NCI-H510A treated with DMSO at 0.1 percent for 48 hours (cell line): ENCODE results near the gene OSER1.
"Not testable (repeated sequence)": the region's sequence is repeated elsewhere in the genome, so short reads cannot be mapped to it uniquely, and the experiment has no call there.

Experiments used
- DNase-seq: peaks from one replicate; lab custom pipeline; 2025; lab: John Stamatoyannopoulos, UW

The OSER1 gene

DNA sequence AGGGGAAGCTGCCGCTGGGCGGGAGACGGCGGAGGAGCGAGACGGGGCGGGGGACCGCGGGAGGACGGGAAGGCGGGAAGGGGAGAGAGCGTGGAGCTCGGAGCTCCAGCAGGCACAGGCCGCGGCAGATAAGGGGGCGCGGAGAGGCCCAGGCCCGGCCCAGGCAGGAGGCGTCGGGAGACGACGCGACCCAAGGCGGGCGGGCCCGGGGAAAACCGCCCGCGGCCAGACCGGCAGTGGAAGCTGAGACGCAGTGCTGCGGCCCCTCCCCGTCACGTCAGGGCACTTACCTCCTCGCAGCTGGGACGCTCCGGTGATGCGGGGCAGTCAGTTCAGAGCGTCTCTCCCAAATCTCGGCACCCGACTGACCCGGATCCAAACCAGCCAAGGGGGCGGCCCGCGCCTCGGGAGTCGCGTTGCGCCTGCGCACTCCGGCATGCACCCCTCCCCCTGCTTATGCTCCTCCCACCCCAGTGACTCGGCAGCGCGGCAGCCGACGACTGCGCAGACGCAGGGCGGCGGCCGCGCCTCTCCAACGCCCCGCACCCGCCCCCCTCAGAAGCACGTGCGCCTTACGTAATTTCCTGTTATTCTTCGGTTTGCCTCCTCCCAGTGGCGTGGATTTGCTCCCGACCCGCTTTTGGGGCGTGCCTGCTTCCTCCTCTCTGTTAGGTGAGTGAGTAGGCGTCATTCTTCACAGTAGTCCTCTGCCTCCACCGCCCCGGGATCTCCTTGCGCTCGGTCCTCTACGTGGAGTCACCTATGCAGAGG lies at the start of gene OSER1:
Gene OSER1 (minus strand): TSS at position 366 of the 771 bp plus-strand sequence. CDS start 3,814 bp downstream, outside the sequence.
- peak; percentile 93 for DNase-seq

DNA sequence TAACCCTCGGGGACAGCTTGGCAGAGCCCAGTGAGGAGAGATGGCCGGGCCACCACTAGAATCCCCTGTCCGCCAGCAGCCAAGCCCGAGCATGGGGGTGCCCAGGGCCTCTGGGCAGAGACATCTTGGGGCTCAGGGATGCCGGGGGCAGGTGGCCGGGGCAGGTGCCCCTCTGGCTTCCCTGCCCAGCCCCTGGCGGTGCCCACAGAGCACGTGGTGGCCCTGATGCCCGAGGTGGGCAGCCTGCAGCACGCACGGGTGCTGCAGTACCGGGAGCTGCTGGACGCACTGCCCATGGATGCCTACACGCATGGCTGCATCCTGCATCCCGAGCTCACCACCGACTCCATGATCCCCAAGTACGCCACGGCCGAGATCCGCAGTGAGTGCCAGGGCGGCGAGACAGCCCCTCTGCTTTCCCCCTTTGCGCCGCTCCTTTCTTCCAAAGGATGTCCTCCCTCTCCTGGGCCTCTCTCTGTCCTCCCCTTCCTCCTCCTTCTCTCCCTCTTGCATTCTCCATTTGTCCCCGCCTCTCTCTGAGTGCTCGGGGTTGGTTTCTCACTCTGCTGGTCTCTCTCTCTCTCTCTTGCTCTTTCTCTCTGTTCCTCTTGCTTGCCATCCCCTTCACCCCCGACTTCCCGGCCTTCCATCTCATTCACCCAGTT lies 47.8 kb upstream of the OSER1 start:
- DNase-seq: no peak

DNA sequence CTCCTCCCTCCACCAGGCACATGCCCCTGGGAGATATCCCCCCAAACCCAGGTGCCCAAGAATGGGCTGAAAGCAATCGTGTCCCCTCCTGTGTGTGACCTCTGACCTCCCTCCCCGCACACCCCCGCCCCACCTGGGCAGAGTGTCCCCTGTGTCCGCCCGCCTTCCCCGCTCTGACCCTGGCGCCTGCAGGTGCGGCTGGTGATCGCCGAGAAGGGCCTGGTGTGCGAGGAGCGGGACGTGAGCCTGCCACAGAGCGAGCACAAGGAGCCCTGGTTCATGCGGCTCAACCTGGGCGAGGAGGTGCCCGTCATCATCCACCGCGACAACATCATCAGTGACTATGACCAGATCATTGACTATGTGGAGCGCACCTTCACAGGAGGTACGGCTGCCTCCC lies 46.4 kb upstream of the OSER1 start:
- DNase-seq: no peak

DNA sequence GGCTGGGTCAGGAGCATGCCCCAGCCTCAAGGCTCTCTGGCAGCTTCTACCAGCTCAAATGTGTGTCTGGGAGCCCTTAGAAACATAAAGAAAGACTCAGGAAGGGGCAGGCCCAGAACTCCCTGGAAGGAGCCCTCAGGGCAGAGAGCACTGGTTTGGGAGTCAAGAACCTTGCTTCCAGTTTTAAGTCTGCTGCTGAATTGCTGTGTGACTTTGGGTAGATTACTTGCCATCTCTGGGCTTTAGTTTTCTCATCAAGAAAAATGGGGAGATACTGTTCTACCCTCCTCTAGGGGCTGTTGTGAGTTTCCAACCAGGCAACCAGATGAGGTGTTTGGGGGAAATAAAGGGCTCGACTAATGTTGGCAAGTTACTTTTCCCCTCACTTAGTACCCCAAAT lies 45.4 kb upstream of the OSER1 start:
- DNase-seq: no peak

DNA sequence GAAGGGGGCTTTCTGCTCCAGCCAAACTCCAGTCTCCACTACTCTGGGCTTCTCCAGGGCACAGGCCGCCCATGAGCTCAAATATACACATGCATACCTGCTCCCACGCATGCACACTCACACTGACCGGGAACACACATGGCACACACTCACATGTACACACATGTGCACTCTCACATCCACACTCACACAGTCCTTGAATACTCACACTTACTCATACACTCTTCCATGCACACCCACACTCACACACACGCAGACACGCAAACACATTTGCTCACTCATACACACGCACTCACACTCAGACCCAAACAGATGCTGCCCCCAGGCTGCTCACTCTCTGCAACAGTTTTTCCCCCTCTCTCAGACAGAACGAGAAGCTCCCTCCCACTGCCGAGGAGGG lies 43.5 kb upstream of the OSER1 start:
- no peak for DNase-seq

DNA sequence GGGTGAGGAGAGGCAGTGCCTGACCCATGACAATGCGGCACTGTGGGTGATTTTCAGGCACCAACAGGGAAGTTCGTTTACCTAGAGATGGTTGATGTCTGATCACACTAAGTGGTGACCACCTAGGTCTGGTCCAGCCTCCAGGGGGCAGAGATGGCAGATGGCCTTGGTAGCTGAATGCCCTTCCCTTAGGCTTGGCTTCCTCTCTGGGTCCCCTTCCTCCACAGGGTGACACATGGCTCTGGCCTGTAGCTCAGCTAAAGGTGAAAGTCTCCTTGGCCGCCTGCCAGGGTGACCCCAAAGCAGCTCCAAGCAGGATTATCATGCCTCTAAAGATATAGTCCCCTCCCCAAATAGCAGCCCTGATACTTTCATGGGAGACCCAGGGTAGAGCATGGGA lies 43.0 kb upstream of the OSER1 start:
- DNase-seq: no peak

DNA sequence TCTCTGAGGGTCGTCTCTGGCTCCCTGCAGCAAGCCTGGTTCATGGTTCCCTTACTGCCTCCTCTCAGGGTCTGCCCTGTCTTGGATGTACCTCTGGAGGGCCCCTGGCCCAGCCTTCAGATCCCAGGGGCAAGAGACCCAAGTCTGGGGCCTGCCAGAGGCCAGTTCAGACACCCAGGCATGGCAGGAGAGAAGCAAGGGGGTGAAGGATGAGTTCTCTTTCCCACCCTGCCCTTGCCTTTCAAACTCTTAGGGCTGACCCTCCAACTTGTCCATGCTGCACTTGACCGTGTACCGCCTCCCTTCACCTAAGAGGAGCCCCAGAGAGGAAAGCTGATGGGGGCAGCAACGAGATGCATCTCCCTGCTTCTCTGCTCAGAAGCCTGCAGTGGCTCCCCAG lies 40.7 kb upstream of the OSER1 start:
- DNase-seq: no peak

DNA sequence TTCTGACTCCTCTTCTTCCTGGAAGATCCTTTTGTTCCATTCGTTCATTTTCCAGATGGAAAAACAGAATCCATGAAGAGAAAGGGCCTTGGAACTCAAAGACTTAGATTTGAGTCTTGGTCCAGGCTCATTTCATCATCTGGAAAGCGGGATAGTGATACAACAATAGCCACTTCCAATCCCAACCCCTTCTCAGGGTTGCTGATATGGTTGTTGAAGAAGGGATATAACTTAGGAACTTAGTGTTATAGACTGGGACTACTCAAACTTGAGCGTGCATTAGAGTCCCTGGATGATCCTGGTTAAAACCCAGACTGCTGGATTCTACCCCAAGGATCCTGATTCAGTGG lies 37.8 kb upstream of the OSER1 start:
- DNase-seq: no peak

DNA sequence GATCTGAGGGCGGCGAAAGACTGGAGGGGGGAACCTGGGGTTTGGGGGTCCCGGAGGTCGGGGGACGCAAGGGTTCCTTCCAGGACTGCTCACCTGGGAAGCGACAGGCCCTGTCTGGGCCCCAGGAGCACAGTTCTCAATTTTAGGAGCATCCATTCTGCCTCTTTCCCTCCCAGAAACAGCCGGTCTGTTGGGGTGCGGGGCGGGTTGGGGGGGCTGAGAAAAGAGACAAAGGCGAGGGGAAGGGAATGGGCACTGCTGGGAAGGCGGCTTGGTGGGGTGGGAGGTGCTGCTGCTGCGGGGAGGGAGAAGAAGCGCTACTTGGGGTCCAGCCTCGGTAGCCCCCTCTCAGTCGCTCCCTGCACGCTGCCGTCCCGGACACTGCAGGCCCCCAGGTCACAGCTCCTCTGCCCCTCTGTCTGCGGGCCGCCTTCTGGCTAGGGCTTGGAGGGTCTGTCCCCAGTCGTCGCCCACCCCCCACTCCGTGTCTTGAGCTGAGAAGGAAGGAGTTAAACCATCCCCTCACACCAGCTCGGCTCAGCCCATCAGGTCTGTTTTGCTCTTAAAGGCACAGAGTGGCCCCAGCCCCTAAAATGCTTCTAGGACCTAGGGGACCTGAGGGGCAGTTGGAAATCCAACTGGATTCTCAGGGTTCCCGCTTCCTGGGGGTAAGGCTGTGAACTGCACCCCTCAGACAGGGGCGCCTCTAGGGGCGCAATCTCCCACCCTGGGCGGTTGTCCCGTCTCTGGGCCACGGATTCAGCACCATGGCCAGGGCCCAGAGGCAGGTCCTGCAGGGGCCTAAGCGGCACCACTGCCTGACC lies 37.2 kb upstream of the OSER1 start:
- DNase-seq: no peak

DNA sequence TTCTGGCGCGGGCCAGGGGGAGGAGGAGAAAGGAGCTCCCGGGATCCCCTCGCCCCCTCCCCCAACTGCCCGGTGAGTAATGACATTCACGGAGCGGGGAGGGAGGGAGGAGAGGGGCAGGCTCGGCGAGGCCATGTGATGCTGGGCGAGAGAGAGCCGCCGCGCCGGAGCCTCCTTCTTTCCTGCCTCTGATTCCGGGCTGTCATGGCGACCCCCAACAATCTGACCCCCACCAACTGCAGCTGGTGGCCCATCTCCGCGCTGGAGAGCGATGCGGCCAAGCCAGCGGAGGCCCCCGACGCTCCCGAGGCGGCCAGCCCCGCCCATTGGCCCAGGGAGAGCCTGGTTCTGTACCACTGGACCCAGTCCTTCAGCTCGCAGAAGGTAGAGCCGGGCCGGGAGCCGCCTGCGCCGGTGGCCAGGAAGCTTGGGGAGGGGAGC lies 36.6 kb upstream of the OSER1 start, which contains the start of gene GDAP1L1:
Gene GDAP1L1 (plus strand): TSS at position 178 of the 441 bp plus-strand sequence. CDS start 27 bp downstream, at position 205.
- no peak for DNase-seq

DNA sequence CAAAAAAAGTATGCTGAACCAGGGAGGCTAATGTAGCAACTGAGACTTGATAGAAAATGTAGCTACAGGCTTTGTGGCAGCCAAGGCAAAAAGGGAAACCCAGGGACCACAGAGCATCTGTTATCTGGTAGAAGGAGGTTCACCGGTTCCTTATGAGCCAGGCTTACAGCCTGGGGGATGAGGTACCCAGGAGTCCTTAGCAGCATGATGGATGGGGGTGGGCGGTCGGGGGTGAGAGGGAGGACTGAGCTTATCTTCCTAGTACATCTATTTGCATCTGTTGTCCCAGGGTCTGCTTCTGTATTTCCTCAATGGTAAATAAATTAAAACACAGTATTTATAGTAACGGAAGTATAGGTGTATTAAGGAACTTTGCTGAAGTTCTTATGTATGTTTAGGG lies 35.4 kb upstream of the OSER1 start:
- no peak for DNase-seq

DNA sequence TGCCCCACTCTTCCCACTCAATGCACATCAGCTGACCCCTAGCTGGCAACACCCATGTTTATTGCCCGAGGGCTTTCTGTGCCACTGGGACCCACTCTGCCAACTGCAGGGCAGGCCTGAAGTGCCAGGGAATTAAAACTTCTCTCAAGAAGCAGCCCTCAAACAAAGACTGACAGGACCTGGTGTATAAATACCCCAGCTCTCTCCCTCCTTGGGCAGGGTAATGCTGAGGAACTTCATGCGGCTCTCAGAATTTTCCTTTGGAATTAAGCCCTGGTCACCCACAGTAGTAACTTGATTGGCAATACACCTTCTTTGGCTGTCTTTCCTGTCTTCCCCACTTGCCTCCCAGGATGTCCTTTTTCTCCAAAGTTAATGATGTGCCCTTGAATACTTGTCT lies 31.2 kb upstream of the OSER1 start:
- DNase-seq: no peak

DNA sequence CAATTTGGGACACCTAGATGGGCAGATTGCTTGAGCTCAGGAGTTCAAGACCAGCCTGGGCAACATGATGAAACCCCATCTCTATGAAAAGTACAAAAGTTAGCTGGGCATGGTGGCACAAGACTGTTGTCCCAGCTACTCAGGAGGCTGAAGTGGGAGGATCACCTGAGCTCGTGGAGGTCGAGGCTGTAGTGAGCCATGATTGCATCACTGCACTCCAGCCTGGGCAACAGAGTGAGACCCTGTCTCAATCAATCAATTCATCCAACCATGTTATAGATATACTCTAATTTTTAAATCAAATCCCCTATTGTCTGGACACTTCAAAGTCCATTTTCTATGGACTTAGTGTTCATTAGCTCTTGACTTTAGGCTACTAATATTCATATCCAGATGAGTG lies 26.3 kb upstream of the OSER1 start:
- not testable (repeated sequence) for DNase-seq

DNA sequence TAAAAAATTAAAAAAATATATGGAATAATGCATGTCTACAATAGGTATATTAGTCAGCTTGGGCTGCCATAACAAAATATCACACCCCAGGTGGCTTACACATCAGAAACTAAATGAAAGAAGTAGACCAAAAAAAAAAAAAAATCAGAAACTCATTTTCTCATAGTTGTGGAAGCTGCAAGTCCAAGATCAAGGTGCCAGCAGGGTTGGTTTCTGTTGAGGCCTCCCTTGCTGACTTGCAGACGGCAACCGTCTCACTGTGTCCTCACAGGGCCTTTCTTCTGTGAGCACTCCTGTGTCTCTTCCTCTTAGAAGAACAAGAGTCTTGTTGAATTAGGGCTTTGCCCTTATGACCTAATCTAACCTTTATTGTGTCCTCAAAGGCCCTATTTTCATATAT lies 25.1 kb upstream of the OSER1 start:
- DNase-seq: no peak

DNA sequence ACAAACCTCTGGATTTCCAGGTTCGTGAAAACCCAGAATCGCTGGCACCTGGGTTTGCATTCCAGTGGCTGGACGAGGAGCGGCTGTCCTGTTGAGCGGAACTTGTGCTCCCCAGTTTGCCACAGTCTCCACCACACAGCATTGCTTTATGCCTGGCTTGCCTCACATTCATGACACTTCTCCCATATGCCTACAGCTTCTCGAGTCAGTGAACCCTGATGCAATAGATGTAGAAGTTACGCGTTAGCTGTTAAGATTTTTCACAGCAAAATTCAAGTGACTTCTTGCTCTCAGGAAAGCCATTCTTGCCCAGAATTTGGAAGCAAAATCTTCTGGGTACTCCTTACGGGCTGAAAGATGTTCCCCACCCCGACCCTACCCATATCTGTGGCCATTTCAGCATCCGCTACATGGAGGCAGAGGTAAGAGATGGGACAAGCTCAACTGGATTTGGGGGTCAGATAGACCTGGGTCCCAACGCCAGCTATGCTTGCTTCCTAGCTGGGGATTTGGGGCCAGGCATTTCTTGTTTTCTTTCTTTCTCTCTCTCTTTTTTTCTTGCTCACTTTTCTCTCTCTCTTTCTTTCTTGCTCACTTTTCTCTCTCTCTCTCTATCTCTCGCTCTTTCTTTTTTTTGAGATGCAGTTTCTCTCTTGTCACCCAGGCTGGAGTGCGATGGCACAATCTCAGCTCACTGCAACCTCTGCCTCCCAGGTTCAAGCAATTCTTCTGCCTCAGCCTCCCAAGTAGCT lies 24.2 kb upstream of the OSER1 start:
- DNase-seq: no peak

DNA sequence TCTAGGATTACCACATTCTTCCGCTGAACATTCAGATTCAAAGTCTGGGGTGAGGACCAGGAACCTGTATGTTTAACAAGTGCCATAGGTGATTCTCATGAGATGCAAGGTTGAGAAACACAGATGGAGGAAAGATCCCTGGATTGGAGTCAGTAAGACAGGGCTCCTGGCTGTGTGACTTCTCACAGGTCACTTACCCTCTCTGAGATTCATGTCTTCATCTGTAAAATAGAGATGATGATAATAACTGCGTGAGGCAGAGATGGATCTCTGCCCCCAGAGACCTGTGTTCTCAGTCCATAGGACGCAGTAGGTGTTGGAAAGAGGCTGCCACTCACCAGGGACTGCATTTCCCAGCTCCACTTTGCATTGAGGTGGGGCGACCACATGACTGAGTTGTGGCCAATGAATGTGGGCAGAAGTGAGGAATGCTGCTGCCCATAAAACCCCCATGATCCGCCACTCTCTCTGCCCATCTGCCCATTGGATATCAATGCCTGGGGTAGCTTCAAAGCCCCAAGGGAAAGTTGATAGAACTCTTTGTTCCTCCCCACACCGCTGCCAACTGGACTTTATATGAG lies 23.0 kb upstream of the OSER1 start:
- DNase-seq: no peak

DNA sequence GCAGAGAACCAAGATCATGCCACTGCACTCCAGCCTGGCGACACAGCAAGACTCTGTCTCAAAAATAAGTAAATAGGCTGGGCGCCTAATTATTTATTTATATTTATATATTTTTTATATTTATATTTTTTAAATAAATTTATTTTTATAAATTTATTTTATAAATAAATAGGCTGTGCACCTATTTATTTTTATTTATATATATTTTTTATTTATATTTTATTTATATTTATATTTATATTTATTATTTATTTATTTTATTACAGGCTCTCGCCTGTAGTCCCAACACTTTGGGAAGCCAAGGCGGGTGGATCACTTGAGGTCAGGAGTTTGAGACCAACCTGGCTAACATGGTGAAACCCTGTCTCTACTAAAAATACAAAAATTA lies 21.9 kb upstream of the OSER1 start:
- not testable (repeated sequence) for DNase-seq

DNA sequence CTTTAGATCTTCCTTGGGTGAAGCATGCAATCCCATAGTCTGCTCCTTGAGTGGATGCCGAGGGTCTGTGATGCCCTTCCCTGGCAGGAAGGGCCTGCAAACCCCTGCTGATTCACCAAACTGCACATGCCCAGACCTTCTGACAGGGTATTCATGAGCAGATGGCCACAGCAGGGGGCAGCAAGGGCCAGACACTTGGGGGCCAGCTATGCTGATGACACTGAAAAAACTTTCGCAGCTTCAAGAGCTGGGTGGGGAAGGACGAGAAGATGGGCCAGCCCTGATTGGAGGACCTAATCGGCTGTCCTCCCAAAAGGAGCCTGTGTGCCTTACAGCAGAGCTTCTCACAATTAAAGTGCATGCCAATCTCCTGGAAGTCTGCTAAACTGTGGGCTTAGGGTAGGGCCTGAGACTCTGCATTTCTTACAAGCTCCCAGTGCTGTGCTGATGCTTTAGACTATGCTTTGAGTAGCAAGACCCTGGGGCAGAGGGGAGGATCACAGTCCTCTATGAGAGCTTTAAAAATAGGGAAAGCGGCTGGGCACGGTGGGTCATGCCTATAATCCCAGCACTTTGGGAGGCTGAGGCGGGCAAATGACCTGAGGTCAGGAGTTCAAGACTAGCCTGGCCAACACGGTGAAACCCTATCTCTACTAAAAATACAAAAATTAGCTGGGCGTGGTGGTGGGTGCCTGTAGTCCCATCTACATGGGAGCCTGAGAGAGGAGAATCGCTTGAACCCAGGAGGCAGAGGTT lies 21.3 kb upstream of the OSER1 start:
- DNase-seq: no peak

DNA sequence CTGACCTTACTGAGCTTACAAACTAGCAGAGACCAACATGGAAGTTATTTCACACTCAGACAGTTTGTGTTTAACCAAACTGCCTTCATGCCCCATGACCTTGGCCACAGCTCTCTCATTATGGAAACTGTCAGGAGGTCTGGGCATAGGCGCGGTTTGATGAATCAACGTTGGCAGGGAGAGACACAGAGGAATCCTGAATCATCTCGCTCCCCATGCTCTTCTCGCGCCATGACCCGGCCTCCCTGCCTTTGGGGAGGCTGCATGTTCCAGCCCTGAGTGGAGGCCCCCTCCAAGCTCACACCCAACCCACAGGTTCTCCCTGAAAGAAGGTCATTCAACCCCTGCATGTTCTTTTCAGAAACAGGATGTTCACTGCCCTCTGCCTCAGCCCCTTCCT lies 20.6 kb upstream of the OSER1 start:
- no peak for DNase-seq

DNA sequence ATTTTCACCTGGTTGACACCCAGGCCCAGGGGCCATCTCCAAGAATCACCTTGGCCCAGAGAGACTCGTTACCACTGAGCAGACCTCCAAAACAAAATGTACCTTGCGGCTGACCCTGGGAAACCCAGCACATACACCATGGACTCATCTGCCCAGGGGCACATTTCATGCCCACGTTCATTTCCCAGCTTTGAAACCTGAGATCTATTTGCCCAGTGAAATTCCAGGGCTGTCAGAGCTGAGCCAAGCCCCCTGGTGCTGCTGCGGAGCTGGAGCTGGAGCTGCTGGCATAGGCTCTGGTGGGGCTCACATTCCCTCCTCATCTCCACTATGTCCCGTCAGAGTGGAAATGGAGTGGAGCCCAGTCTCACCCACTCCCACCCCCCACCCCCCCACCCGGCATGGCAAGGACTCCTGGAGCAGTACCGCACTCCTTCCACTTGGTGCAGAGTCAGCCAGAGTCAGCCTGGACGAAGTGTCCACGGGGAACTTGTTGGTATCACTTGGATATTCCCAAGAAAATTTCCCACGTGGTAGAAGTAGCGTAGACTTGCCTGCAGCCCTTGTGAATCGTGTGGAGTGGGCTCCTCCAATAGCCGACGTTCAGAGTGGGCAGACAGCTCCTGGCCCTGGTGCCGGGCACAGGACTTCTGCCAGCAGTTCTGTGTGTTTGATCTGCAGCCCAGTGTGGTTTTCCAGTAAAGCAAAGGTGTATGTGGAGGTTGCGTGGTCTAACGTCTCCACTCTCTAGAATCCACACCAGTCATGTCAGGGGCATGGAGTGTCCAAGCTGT lies 18.1 kb upstream of the OSER1 start:
- no peak for DNase-seq
